Activated CD4-positive, alpha-beta T cell treated with anti-CD3 and anti-CD28 coated beads for 24 hours (primary cell): ENCODE data around the gene CALHM1.
"Not testable (repeated sequence)": the region's sequence is repeated elsewhere in the genome, so short reads cannot be mapped to it uniquely, and the experiment has no call there.

Source experiments
- DNase-seq, 2 donors: peaks; one replicate each; pipeline ENCODE4 v3.0.0-alpha.2; 2020; ENCODE audit warnings: low read depth in 2 of 2

The CALHM1 gene, protein sequence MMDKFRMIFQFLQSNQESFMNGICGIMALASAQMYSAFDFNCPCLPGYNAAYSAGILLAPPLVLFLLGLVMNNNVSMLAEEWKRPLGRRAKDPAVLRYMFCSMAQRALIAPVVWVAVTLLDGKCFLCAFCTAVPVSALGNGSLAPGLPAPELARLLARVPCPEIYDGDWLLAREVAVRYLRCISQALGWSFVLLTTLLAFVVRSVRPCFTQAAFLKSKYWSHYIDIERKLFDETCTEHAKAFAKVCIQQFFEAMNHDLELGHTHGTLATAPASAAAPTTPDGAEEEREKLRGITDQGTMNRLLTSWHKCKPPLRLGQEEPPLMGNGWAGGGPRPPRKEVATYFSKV

DNA sequence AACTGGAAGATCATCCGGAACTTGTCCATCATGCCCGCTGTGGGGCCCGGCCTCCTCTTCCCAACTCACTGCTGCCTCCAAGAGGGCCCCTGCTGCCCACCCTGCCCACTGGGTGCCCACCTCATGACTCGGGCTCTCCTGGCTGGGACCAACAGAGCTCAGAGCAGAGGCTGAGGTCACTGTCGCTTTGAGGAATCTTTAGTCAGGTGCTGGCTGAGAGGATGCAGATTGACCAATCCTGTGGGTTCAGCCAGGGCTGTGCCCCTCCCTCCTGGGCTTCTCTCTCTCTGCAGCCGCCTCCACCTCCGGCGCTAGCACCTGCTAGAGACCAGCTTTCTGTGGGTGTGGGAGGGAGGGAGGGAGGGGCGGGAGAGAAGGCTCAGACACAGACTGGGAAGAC is at the start of gene CALHM1:
TSS of gene CALHM1 (minus strand) at position 181 of the 400 bp plus-strand sequence. CDS start at position 32, 149 bp downstream.
- no peak for DNase-seq

DNA sequence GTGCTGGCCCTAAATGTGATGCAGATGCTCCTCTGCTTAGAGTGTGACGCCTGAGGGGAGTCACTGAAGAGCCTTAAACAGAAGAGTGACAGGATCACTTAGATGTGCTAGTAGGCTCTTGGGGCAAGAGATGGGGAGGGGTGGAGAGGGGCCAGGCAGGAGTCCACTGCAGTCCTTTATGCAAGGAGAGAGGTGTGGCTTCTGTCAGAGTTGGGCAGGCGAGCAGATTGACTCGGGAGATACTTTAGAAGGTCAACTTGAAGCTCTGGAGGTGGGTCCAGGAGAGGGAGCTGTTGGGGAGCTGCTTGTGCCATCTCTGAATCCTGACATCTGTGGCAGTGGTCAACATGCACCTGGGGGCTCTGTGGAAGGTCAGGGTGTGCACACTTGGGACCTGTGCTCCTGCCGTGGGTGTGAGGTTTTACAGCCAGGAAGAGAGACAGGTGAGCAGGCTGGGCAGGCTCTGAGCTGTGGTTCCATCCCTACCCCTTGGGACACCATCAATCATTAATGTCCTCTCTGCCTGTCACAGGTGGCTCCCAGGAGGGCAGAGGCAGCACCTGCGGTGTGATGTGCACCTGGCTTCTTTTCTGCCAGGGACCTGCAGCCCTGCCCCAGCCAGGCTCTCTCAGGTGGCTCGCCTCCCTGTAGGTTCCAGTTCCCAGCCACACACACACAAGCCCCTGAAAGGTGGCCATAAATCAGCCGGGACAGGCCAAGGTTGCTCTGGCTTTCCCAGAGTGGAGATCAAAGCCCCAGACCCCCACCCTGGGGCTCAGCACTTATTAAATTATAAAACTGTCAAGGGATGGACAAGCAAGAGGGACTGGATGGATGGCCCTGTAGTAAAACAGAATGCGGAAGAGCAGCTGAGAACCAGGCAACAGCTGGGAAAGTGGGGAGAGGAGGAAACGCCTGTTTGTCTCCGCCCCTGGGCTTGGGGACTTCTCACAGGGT is 48.8 kb upstream of the CALHM1 start:
- no peak for DNase-seq

DNA sequence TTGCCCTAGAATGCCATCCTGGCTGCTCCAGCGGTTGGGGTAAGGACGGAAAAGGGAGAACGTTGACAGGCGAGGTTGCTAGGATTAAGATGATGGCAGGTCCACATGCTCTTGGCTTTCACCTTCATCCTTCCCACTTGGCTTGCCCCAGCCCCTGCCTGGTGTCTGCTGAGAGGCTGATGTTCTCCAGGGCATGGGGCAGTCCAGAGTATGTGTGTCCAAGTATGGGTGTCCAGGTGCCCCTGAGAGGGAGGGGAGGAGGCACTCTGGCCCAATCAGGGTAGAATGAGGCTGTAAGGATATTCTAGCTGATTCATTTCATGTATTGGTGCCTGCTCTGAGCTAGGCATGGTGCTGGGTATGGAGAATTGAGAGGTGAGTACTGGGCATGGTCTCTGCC is 47.4 kb upstream of the CALHM1 start:
- DNase-seq = no peak

DNA sequence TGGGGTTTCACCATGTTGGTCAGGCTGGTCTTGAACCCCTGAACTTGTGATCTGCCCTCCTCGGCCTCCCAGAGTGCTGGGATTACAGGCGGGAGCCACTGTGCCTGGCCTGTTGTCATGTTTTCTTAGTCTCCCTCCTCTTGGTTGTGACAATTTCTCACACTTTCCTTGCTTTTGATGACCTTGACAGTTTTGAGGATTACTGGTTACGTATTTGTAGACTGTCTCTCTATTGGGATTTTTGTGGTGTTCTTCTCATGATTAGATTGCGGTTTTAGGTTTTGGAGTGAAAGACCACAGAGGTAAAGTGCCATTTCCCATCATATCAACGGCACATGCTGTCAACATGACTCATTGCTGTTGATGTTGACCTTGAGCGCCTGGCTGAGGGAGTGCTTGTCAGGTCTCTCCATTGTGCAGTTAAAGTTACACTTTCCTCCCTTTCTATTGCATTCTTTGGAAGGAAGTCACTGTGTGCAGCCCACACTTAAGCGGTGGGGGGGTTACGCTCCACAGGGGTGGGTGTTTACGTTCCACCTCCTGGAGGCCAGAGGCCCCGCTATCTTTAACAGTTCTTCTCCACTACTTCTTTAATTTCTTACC is 45.6 kb upstream of the CALHM1 start:
- no peak for DNase-seq

DNA sequence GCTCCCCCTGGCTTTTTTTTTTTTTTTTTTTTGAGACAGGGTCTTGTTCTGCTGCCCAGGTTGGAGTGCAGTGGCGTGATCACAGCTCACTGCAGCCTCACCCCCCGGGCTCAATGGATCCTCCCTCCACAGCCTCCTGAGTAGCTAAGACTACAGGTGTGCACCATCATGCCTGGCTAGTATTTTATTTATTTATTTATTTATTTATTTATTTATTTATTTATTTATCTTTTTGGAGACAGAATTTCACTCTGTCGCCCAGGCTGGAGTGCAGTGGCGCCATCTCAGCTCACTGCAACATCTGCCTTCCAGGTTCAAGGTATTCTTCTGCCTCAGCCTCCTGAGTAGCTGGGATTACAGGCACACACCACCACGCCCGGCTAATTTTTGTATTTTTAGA is 45.1 kb upstream of the CALHM1 start:
- not testable (repeated sequence) for DNase-seq

DNA sequence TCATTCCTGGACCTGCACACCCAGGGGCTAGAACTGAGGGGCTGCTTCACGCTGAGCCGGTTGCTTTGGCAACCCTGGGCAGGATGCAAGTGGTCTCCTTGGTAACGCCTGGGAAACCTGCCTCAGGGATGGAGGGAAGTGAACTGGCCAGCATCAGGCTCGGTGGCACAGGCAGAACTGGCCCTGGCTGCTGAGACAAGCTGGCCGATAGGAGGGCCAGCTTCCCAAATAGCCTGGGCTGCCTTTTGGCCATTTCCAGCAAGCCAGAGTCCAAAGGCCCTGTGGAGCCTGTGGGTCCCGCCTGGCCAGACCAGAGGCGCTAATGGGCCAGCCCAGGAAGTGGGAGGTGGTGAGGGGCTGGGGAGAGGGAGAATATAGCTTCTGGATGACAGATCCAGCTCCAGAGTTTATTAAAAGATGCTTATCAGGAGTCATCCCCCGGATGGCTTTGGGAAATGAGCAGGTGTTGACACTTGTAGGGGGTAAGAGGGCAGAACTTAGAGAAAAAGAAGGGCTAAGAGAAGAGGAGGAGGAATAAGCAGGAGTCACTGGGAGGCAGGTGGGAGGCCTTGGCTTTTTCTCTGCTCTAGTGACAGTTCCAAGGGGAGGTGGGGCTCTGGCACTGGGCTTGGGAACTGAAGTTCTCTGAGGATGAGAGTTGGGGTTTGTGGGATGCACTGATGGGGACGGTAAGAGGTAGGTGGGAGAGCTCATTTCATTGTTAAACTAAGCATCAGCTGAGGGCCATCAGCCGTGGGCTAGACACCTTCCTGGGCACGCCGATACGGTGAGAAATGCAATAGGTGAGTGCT is 44.4 kb upstream of the CALHM1 start:
- DNase-seq = no peak

DNA sequence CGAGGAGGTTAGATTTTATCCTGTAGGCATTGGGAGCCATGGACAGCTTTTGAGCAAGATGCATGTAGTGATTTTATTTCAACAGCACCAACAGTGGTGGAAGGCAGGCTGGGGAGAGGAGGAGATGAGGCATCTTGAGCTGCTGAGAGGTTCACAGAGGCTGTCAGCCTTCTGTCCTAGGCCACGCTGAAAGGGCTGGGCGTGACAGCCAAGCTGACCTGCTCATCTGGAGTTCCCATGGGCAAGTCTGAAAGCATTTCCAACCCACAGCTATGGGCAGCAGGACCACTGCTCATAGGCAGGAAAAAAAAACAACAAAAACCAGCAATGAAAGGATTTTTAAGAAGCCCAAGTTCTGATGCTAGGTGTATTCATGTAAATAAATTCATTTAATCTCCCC is 42.5 kb upstream of the CALHM1 start:
- no peak for DNase-seq

DNA sequence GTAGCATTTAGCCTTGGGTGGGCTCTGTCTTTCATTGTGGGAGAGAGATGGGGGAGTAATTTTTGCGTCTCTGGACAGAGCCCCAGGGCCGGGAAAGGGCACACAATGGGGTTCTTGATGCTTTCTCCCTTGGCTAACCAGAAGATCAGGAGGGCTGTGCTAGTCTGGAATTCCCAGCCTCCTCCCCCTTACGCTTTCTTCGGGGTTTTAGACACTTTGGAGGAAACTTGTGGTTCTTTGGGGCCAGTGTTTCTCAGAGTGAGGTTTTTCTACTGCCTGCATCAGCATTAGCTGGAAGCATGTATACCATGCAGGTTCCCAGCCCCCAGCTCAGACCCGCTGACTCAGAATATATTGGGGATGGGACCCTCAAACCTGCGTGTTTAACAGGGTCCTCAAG is 41.8 kb upstream of the CALHM1 start:
- no peak for DNase-seq

DNA sequence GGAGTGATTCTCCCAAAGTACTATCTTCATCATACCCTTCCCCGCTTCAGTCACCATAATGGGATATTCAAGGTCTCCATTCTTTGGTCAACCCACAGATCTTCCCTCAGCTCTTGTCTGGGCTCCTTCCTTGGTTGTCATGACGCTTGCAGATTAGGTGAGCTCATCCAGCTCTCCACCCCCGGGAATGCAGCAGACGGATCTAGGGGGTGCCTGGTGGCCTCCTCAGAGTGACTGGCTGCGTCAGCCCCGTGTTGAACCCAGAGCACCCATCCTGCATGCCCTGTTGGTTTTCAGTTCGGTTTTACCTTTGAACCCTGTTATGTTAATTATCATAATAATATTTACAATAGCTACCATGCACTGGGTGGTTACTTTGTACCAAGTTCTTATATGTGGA is 41.2 kb upstream of the CALHM1 start:
- no peak for DNase-seq

DNA sequence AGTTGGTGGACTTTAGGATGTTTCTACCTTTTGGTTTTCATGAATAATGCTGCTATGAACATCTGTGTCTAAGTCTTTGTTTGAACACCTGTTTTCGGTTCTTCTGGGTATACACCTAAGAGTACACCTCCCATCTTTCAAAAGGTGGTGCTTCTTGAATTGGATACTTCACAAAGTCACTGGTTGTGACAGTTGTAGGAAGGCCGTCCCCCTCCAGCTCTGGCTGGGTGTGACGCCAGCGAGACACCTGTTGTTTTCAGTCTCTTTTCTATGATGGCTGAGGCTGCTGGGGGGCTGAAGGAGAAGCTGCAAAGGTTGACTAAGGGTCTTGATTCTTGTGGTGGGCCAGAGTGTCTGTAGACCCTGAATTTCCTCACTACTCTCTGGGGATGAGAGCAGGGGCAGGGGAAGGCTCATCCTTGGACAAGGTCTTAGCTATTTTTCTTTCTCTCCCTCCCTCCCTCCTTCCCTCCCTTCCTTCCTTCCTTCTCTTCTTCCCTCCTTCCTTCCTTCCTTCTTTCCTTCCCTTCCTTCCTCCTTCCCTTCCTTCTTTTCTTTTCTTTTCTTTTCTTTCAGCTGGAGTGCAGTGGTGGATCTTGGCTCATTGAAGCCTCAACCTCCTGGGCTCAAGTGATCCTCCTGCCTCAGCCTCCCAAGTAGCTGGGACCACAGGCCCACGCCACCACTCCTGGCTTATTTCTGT is 40.4 kb upstream of the CALHM1 start:
- DNase-seq = no peak

DNA sequence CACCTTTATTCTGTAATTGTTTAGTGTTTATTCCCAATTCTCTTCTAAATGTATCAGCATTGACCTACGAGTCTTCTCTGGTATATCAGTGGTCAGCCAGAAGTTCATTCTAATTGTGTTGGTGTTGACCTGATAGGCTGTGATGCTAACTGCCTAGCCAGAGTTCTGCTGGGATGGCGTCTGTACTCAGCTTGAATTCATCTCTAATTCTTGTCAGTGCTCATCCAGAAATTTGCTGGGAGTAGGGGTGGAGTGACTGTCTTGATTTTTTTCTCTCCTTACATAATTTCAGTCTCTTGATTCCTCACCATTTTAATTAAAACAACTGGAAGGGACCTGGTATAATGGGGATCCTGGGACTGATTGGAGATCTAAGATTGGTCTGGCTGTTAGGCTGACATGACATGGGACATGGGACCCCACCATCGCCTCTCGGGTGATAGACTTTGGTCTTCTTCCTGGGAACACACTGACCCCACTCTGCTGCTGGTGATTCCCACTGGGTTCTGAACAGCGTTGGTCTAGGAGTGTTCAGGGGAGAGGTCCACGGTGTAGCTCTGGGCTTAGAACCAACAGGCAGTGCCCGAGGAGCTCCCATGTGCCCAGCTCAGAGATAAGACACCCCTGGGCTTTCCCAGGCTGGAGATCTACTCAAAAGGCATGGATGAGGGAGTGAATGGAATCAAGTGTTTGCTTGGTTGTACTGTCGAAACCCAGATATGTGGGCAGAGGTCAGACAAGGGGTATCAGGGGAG is 38.6 kb upstream of the CALHM1 start:
- no peak for DNase-seq

DNA sequence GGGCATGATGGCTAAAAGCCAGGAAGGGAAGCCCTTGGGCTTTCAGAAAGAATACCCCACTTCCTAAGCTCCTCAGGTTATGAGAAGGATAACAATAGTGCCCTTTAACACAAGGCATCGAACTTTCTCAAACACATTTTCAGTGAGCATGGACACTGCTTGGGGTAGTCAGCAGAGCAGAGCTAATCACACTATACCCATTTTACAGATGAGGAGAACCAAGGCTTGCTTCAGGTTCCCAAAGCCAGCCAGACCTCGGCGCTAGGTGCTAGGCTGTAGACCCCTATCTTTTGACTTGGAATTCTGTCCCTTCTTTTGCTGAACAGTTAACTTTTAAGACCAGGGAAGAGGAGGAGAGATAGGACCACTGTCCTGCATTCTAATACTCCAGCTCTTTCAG is 36.6 kb upstream of the CALHM1 start:
- no peak for DNase-seq

DNA sequence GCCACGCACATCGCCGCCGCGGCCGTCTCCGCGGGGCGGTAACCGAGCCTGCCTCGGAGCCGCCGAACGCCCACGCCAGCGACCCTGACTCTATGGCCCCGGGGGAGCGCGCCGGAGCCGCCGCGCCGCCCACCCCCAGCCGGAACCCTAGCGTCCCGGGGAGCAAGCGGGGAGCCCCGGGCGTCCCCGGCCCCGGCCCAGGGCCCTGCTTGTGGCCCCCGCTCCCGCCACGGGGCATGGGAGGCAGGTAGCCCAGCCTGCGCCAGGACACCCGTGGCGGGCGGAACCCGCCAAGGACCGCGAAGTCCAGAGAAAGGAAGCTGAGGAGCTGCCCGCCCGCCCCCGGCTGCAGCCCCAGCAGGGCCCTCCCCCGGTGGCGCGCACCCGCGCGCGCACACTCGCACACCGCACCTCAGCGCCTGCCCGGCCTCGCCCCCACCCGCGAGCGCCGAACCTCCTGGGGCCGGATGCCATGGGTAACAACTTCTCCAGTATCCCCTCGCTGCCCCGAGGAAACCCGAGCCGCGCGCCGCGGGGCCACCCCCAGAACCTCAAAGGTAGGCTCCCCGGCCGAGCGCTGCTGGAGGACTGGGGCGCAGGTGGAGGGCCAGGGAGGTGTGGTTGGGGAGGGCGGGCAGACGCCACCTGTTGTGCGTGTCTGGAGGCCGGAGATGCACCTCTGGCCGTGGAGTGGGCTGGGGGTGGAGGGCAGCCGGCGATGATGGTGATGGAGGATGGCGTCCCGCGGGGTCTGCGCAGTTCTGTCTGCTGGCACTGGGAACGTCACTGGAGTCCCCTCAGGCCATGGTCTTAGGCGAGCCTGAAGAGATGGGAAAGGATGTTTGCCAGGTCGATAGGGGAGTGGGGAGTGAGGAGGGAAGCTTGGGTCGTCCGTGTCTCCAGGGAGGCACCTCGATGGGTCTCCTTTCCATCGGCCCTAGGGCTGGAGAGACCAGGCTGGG is 35.5 kb upstream of the CALHM1 start:
- no peak for DNase-seq

DNA sequence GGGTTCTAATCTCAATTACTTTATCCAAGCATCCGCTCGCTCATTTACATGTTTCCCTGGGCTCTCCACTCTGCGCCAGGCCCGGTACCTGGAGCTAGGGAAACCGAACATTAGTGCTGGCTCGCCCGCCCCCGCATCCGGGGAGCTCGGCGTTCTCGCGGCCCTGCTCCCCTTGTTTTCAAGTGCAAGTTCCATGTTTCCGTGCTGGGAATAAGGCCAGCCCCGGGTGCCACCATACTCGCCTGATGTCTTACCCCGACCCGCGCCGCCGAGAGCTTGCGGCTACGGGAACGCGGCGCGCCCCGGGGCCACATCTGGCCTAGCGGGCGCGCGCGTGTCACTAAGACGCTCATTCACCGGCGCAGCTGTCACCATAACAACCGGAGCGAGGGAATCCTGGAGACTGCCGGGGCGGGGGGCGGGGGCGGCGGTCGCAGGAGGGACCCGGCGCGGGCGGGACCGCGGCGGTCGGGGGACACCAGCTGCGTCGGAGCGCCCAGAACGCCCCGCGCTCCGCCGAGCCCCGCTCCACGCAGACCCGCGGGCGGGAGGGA is 34.7 kb upstream of the CALHM1 start, which contains the start of gene NEURL1:
TSS of gene NEURL1 (plus strand) at position 344 of the 554 bp plus-strand sequence. CDS start 683 bp downstream, outside the sequence.
- no peak for DNase-seq

DNA sequence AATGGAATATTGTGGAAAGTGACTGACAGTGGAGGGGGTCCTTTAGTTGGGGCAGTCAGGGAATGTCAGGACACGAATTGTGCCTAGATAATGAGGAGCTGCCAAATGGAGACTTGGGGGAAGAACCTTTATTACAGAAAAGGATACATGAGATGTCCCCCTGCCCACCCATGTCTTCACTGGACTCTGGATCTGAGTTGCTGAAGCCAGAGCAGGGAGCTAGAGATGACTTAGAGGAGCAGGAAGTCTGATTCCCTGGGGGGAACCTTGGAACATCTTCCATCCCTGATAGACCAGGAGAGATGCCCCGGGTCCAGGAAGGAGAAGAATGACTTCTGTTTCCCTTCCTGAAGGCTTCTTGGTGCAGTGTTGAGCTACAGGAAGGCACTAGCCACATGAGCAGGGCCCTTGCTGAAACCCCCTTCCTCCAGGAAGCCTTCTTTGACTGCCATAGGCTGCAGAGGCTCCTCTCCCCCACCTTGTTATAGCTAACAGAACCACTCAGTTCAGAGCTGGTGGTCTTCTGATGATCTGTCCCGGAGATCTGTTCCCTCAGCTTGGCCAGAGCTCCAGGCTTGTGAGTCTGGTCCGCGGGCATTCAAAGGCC is 34.1 kb upstream of the CALHM1 start:
- DNase-seq = no peak

DNA sequence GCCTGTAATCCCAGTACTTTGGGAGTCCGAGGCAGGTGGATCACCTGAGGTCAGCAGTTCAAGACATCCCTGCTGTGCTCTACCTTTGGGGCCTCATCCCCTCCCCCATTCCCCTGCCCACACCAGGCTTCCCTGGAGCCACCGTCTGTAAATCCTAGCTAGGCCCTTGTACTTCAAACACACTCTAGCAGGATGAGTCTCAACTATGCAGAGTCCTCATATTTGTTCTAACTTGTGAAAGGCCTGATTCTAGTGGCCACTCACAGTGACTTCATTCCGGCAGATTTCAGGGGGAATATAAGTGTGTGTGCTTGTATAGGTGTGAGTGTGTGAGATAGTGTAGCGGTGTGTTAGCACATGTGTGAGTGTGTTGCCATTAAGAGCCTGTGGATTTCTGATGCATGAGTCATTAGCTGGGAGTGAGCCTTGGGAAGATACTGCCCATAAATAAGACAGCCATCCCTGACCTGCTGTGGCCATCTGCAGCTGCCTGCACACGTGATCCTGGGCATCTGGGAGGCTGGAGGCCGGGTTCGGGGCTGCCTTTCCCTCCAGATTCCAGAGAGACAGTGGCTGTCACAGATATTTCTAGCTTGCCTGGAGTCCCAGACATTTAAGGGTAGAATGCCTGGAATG is 33.1 kb upstream of the CALHM1 start:
- DNase-seq = no peak

DNA sequence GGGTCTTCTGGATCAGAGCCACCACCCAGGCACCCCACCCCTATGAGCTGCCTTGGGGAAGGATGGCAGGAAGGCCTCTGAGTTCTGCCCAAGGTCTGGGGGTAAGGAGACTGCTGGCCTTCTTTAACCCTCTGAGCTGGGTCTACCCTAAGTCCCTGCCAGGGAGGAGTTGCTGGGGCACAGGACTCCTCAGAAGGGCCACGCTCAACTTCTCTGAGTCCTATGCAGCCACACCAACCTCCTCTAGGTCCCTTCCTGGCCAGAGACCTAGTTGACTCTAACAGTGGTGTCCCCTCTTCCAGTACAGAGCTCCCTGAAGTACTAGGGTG is 32.2 kb upstream of the CALHM1 start:
- DNase-seq = no peak

DNA sequence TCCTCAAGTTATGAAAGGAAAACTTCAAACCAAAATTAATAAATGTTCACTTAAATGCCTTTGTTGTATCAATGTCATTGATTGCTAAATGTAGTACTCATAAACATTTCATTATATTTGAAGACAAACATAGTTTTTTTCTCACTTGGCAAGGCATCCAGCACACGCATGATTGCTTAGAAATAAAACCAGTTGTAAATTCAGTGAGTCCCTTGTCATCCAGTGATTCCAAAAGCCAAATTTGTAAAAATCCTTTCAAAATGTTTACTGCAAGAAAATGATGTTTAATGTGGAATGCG is 28.7 kb upstream of the CALHM1 start:
- no peak for DNase-seq
